Fibroblast of the conjunctiva (primary cell): ENCODE data around the gene TTYH3.
"Not testable (repeated sequence)": the region's sequence is repeated elsewhere in the genome, so short reads cannot be mapped to it uniquely, and the experiment has no call there.

ENCODE experiments used
- DNase-seq: peaks from one replicate; pipeline ENCODE4 v3.0.0-alpha.2; 2010; ENCODE audit warnings: low read depth

TTYH3 gene

DNA sequence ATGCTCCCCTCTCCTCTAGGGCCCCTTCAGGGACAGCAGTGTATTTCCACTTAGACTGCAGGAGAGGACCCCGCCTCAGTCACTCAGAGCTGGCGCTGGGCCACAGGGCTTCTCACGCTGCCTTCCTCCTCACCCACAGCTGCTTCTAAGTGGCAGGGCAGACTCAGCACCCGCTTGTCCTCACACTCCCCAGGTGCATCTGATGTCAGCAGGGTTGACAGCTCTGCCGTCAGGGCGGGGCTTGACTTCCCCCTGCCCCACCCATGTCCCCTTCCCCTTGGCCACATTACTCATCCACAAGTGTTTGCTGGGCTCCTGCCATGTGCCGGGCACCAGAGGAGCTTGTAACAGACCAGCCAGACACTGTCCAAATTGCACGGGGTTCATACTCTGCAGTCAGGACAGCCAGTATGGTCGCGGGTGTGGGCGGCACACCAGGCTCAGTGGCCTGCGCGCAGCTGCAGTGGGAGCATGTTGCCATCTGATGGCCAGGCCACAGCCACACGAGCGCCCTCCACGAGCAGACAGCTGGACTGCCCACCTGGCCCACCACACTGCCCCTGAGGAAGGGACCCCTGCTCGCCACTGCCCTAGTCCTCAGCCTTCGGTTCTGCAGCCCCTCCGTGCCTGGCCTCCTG is 29.3 kb upstream of the TTYH3 start:
- no peak for DNase-seq

DNA sequence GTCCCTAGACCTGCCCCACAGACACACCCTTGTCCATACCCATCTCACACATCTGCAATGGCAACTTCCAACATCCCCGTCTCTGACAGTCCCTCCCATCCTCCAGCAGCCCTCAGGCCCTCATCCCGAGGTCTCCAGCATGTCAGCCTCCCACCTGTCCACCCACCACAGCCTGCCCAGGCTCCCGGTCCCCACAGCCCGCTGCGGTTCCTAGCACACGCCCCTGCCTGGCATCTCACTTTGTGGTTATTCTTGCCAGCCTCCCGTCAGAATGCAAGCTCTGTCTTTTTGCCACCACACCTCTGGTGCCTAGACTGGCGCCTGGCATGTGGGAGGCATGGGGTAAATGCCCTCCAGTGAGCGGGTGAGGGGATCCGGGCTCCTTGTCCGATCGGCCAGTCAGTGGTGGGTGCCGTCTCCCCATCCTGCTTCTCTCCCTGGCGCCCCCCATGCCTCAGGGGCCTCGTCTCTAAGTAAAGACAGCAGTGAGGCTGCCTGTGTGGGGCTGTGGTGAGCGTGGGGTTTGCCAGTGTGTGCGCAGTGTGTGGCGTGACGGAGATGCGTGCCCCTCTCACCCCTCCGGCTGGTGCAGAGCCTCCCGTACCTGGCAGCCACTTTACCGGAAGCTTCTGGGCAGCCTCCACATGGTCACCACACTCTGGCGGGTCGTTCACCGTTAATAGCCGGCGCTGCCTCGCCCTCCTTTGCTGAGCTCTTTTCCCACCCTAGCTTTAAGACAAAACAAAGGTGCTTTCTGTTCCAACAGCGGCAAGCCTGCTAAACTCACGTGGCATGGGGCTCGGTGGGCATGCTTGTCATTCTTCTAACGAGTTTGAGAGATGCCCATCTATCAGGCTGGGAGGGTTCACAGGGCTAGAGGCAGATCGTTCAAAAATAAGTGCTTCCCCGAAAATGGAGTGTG is 28.5 kb upstream of the TTYH3 start:
- DNase-seq, result no peak

DNA sequence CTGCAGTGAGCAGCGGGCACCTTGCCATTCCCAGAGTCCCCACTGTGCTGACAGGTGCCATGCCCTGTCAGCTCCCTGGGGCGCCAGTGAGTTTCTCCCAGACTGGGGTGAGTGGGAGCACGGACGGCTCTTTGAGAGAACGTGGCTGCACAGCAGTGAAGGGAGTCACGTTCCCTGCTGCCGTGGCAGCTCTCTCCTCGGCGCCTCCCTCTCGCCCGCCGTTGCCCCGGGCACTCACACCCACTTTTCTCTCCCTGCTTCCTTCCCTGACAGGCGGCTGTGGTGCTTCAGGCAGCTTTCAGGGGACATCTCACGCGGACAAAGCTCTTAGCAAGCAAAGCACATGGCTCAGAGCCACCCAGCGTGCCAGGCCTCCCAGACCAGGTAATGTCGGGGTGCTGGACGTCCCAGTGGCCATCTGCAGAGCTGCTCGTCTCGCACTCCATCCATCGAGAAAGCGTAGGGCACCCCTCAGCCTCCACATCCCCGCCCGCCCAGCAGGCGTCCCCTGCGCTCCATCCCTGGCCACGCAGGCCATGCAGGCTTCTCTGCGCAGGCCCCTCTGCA is 27.1 kb upstream of the TTYH3 start:
- no peak for DNase-seq

DNA sequence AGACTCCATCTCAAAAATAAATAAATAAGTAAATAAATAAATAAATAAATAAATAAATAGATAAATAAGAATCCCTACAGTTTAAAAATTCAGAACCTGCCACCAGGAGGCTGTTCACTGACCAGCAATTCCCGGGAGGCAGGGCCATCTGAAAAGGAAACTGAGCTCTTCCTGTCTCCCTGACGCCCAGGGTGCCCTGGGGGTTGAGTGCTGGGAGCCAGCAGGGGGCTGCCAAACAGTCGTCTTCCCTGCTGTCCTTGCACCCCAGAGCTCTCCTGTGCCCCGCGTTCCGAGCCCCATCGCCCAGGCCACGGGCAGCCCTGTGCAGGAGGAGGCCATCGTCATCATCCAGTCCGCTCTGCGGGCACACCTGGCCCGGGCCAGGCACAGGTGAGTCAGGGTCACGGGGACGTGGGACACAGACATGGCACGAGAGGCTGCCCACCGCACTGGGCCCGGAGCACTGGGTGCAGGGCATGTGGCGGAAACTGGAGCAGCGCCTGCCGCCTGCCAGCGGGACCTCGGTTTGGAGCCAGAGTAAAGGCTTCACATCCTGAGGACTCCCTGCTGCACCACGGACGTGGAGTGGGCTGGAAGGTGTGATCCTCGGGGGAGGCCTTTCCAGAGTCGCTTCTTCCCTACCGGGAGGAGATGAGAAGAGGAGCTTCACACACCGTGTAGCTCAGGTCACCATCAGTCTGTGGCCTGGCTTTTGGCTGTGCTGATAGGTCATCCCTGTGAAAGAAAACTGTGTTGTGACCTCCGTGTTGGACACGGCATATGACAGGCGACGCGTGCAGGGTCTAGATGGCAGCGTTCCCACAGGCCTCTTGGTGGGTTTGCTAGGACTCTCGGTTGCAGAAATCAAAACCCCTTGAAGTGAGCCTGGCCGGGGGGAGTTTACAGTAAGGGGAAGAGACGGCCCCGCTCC is 25.9 kb upstream of the TTYH3 start:
- DNase-seq, result no peak

DNA sequence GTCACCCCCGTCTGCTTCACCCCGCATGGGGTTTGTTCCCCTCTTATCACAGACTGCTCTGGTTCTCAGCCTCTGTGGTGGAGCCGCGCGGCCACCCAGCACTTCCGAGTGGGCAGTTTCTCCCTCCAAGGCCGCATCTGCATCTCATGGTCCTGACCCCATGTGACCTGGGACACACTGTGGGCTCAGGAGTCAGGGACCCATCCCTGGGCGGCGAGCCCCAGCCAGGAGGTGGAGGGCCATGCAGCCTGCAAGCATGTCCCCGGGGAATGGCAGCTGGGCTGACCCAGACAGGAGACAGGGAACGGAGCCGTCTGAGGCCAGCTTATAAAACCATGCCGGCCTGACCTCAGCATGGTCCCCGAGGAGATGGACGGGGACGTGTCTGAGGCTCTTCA is 25.2 kb upstream of the TTYH3 start:
- no peak for DNase-seq

DNA sequence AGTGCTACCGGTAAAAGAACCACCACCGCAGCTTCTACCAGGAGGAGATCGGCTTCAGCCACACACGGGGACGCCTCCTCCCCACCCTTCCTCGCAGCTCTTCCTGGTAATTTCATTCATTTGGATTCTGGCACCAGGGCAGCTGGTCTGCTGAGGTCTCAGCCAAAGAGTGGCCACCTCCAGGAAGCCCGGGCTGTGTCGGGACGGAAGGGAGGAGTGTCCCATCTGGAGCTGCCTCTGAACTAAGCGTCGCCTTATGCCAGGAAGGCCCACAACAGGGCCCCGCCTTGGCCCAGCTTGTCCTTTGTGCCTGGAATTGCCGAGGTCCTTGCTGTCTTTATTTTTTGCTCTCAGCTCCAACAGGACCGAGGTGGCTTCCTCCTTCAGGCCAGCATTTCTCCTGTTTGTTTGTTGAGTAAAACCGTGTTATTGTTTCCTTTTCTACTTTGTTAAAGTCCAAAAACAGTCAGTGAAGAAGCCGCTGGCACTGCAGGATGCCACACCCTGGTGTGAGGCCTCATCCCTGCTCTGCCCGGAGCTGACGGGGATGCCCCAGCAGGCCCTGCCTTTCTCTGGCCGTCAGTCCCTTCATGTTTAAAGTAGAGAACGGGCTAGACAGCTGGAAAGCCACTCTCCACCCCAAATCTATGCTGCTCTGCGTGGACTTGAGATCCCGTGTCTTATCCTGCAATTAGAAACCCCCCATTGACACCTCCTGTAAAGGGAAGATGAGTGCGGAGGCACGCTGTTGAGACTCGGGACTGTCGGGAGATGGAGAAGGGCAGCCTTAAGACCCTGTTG is 24.5 kb upstream of the TTYH3 start:
- DNase-seq, result no peak

DNA sequence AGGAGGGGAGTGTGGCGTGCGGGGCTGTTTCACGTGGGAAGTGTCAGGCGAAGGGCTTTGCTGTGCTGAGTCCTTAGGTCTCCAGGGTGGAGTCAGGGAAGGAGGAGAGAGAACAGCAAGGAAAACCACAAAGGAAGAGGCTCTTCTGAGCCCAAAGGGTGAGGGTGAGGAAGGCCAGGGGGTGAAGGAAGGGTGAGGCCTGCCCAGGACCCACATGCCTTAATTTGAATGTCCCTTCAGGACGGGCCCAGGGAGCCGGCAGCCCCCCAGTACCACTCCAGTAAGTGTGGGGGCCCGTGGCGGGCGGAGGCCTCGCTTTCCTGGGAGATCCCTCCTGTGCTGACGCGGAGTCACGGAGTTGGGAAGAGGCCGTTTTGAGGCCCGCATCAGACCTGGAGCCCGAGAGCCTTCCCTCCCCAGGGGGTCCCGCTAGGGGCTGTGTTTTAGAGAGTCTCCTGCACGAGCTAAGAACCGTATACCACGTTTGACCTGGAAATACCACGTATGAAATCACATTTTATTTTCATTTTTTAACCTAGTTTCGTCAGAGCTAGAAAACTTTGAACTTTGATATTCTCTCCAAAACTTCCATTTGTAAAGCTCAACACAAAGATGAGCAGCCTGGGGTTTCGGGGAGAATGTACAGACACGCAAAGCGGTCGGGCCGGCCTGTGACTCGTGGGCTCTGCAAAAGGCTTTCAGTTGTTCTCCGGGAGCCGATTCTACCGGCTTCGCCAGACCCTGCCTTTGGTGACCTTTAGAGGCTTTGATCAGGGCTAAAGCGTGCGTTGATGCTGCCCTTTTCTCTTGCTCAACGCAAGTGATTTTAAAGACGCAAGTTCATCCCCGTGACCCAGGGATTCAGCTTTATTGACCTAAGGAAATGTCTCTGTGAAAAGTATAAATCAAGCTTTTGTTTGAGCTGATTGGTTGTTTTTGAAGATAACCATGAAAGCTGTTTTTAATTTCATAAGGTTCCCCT is 23.6 kb upstream of the TTYH3 start:
- DNase-seq, result no peak

DNA sequence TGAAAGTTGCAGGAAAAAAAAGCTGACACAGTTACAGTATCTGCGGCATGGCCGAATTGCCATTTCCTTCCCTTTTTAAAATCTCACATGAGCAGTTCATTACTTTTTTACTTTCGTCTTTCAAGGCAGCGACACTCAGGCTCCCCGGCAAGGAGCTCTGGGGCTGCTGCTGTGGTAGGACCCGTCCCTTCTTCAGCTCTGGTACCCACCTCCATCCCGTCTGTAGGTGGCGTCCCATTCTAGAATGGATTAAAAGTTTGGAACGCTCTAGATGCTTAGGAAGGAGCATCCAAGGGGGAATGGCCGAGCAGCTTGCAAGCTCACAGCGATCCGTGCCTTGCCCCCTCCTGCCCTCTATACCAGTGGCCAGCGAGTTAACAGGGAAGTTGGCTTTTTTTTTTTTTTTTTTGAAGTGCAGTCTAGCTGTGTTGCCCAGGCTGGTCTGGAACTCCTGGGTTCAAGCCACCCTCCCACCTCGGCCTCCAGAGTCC is 22.8 kb upstream of the TTYH3 start:
- no peak for DNase-seq

DNA sequence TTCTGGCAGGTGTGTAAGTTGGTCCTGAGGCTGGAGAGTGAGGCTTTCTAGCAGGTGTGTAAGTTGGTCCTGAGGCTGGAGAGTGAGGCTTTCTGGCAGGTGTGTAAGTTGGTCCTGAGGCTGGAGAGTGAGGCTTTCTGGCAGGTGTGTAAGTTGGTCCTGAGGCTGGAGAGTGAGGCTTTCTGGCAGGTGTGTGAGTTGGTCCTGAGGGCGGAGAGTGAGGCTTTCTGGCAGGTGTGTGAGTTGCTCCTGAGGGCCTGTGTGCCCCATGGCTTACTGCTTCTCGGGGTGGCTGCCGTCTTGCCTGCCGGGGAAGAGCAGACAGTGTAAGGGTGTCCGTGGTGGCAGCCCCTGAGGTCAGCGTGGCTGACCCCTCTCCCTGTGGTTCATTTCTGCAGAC is 22.1 kb upstream of the TTYH3 start:
- DNase-seq, result not testable (repeated sequence)

DNA sequence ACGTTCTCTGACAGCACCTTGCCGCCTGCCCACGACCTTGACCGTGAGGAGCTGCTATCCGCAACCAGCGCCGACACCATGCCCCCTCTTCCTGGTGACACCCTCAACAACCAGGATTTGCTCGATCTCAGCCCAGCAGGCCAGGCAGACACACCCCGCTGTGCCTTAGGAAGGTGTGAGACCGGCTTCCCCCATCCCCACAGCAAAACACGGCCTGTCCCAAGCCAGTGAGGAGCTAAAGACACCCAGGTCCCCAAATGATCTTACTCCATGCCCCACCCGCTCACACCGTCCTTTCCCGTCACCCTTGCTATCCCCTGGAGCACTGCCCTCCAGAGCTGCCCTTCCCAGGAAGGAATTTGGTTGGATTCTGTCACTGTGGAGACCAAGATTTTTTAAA is 21.3 kb upstream of the TTYH3 start:
- no peak for DNase-seq

DNA sequence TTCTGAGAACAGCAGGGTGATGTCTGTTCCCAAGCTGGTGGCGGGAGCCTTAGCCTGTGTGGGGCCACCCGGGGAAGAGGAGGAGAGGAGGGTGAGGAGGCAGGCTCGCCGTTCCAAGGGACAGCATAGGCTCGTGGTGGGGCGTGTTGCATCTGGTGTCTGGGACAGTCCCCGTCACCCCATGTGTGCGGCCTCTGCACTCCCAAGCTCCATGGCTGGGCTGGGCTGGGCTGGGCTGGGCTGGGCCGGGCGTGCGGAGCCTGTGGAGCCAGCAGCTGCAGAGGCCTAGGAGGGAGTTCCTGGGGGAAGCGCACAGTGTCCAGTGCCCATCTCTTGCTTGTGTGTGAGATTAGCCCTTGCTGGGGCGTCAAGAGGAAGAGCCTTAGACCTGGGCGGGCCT is 20.9 kb upstream of the TTYH3 start:
- no peak for DNase-seq

DNA sequence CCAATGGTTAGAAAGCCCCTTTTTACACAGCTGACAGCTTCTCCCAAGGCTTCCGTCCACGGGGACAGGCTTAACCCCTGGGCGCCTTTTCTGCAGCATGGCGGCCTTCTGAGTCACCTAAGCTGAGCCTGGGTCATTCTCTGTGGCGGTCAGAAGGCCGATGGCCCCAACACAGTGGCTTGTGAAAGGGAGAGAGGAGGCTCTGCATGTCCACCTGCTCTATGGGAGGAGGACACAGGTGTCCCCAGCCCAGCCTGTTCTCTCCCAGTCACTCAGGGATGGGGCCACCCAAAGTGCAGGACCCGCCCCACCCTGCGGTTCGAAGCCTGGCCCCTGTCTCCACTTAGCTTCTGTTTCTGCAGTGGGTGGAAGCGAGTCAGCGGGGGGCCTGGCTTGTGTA is 20.4 kb upstream of the TTYH3 start:
- DNase-seq, result no peak

DNA sequence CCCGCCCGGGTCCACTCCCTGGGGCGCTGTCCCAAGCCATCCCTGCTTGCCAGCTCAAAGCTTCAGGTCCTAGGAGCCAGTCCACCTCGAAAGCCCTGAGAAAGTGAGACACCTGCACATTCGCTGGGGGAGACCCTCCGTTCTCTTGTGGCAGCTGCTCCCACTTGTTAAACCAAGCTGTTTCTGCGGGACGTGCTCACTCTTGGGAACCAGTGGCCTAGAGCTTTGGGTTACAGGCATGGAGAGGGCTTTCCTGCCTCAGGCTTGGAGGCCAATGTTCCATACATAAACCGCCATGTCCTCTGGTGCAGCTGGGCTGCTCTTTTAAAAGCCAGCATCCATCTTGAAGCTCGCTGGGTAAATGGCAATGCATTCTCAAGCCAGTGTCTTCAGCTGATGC is 19.9 kb upstream of the TTYH3 start:
- DNase-seq, result no peak

DNA sequence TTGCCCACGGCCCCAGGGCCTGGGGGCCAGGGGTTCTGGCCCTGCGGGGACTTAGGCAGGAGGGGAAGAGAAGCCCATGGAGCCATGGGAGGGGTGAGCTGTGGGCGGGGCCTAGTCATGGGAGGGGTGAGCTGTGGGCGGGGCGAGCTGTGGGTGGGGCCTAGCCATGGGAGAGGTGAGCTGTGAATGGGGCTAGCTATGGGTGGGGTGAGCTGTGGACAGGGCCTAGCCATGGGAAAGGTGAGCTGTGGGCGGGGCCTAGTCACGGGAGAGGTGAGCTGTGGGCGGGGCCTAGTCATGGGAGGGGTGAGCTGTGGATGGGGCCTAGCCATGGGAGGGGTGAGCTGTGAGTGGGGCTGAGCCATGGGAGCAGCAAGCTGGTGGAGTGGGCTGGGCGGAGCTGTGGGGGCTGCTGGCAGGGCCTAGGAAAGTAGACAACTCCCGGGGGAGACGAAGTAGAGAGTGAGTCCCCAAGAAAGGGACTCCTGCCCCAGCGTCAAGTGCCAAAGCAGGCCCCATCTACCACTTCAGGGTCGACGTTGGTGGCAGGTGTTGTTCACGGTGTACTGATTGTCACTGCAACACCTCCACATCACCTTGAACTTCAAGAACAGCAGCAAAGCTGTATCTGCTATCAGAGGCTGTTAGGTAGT is 19.2 kb upstream of the TTYH3 start:
- DNase-seq, result no peak

DNA sequence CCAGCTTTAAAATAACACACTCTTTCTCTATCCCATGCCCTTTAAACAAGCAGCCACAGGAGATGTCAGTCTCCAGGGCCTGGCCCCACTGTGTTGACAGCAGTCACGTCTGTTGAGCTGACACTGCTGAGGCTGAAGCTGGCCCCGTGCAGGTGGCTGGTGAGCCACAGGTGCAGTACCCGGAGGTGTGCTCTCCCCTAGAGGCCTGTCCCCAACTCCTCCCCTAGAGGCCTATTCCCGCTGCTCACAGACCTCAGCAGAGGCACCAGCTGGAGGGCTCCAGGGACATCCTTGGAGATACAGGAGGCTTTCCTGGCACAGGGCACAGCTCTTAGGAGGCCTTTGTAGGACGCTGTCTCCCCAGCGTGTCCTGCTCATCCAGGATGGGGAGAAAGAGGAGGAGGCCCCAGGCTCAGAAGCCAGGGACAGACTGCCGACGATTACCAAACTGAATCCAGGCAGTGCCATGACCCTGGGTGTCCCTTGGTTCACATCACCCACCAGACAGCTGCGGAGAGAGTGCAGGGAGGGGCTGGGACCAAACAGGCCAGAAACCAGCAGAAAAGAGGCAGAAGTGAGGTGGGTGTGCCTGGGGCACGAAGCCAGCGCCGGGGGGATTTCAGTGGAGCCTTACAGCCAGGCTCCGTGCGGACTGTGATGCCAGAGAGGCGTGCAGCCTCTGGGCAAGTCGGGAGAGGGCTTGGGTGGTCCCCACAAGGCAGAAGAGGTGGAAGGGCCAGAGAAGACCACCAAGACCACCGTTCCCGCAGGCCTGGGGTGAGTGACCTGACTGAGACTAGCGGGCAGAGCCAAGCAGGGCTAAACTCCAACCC is 18.5 kb upstream of the TTYH3 start:
- DNase-seq, result no peak

DNA sequence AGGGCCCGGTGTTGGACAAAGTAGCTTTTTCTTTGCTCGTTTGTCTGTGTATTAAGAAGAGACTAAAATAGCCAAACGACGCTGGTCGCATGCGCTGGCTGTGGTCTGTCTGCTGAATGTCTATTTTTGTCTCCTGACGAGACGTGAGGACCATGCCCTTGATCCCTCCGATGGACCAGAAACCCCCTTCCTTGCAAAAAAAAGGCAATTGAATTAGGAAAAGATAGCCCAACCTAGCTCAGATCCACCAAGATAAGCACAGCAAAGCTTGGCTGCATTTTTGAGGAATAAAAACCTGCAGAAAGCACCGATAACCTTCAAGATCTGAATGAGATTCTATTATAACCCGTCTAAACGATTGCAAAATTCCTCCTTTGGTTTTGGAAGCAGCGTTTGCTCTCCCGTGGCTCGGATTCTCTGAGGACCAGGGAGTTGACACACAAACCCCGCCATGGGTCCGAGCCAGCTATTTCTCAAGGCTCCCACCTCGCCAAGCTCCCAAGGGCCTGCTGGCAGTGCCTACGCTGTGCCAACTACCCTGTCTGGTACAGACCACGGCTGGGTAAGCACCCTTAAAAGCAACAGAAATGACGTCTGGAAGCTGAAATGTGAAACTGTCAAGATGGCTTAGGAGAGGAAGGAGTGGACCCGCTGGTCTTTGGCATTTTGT is 17.7 kb upstream of the TTYH3 start:
- no peak for DNase-seq

DNA sequence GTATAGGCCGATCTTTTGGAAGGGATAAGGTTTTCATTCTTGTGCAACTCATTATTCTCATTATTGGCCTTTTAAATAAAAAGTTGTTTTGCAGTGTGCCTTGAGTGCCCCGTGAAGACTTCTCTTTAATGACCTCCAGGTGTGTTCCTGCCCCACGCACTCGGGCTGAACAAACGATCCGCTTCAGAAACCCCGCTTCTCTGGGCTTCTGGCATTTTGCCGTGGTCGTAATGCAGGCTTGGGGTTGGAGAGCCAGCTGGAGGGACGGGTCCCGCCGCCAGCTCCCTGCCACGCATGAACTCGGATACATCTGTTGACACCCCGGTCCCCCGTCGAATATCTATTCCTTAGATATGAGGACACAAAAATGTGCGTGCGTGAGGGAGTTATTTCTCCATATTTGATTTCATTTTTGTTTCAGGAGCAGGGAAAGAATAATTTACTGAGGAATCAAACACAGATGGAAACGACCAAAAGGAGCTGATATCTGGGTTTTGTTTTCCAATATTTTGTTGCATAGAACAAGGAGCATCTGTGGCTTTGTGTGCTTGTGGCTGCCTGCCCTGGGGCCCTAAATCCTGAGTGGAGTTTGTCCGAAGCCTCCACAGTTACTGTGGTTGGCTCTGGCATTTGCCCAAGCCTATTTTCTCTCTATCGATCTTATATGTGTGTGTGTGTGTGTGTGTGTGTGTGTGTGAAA is 17.0 kb upstream of the TTYH3 start:
- no peak for DNase-seq
